ENCODE data around the gene ZBTB40.

- TF ChIP-seq CTCF (IDR thresholded peaks at IDR 0.05) (no peak), EP300 (IDR thresholded peaks at IDR 0.05) (no peak)
Observed at GRCh38 chr1:22462928-22463327, 11.3 kb downstream of the ZBTB40 start.

Data from ovary (tissue), 3 donors.